A549 (cell line): ENCODE data around the gene ACBD6.

ENCODE experiments used
- CTCF ChIP-seq: fragments of >200 bp; sonication (Bioruptor Twin); formaldehyde crosslinking; IDR thresholded peaks from 3 replicates; pipeline ENCODE4 v1.5.1; 2016
- EHMT2 ChIP-seq: fragments of 200-600 bp; sonication (generic); IDR thresholded peaks from 2 replicates; pipeline ENCODE4 v1.6.1; 2016; ENCODE audit warnings: antibody characterized with exemption, low read depth, mild to moderate bottlenecking, moderate library complexity
- HDAC2 ChIP-seq: fragments of 200-600 bp; sonication (generic); IDR thresholded peaks from 2 replicates; pipeline ENCODE4 v1.6.1; 2016
- PBX3 ChIP-seq: IDR thresholded peaks from 2 replicates; pipeline ENCODE4 v1.6.1; 2012
- POLR2A ChIP-seq: IDR thresholded peaks from 2 replicates; pipeline ENCODE4 v1.6.1; 2012; ENCODE audit warnings: mild to moderate bottlenecking, low read length
- RAD21 ChIP-seq, 2 experiments: fragments of >200 bp in 1 of 2; sonication (Bioruptor Twin) in 1 of 2; formaldehyde crosslinking in 1 of 2; IDR thresholded peaks in 1 of 2; conservative IDR thresholded peaks in 1 of 2; 2 replicates in 1 of 2; 3 replicates in 1 of 2; pipeline ENCODE4 v1.6.1; 2012 to 2018; ENCODE audit warnings: inconsistent platforms in 1 of 2
- REST ChIP-seq: fragments of 200-600 bp; sonication (generic); IDR thresholded peaks from 2 replicates; pipeline ENCODE4 v1.6.1; 2016; ENCODE audit warnings: antibody characterized with exemption, mild to moderate bottlenecking, moderate library complexity
- USF2 ChIP-seq: fragments of 450-650 bp; IDR thresholded peaks from 2 replicates; pipeline ENCODE4 v1.6.1; 2014; ENCODE audit warnings: antibody characterized with exemption

GRCh38 chr1:180253585-180254495, 248.5 kb downstream of the ACBD6 start:
- TF ChIP-seq CTCF (no peak), USF2 (no peak), POLR2A (no peak), REST (no peak), EHMT2 (no peak), HDAC2 (no peak), PBX3 (no peak), RAD21 (conservative IDR thresholded peaks at IDR 0.05 in 1 of 2, IDR thresholded peaks at IDR 0.05 in 1 of 2) (no peak)
